NCI-H1436 (cell line): ENCODE results near the gene SLC38A10.
"Not testable (repeated sequence)": the region's sequence is repeated elsewhere in the genome, so short reads cannot be mapped to it uniquely, and the experiment has no call there.

Experiments
- DNase-seq: peaks from one replicate; lab custom pipeline; 2025; lab: John Stamatoyannopoulos, UW

SLC38A10 gene

DNA sequence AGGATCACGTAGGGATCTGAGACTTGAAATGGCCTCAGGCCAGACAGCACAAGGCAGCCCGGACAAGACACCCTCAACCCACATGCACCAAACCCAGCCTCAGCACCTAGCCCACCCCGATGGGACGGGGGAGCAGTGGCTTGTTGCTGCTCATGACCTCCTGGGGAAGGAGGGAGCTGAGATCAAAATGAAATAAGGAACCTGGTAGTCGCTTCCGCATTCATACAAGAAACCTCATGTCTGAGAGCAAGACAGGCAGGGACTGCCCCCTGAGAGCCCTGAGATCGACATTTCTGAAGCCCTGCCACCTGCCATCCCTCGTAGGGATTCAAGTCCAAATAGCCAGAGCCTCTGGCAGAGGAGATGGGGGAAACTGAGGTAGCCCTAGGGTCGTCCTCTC lies 66.7 kb downstream of the SLC38A10 start:
- no peak for DNase-seq

DNA sequence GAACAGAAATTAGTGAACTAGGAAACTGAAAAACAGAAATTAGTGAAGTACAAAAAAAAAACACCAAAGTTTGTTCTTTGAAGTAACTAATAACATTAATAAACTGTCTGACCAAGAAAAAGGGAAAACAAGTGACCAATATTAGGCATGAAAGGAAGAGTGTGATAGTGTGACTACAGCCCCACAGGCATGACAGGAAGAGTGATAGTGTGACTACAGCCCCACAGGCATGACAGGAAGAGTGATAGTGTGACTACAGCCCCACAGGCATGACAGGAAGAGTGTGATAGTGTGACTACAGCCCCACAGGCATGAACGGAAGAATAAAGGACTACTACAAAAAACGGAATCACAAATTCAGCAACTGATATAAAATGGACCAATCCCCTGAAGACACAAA lies 67.5 kb downstream of the SLC38A10 start:
- DNase-seq, result not testable (repeated sequence)

GRCh38 chr17:81223762-81224130 lies 71.4 kb downstream of the SLC38A10 start:
- peak; percentile 34 for DNase-seq

DNA sequence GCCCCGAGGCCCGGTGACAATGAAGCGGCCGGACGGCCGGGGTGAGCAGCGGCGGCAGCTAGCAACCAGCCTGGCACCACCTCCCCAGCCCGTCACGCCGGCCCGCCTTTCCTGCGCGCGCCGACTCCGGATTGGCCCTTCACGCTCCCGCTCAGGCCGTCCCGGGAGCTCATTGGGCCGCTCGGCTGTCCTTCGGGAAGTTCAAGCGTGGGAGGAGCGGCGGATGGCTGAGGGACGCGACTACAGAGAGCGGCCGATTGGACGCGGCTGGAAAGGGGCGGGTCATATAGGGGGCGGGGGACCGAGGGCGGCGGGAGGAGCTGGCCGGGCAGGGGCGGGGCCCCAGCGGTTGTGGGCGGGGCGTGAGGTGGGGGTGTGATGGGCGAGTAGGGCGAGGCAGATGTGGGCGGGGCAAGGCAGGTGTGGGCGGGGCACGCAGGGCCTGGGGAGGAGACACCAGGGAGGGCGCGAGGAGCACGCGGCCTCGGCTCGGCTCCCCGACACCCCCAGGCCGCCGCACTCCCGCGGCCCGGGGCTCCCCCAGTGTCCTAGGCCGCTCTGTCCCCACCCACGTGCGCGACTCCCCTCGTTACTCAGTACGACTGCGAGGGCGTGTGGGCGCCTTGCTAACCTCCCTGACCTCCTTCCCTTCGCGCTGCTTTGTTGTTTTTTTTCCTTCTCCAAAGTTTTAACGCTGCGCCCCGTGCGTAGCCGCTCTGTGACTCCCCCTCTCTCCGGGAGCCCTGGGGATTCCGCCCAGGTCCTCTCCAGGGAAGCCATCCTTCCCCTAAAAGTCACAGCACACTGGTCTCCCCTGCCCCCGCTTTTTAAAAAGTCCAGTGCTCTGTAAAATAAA lies 72.0 kb downstream of the SLC38A10 start, which contains the start of gene CEP131:
CEP131 (minus strand) TSS at position 60 of the 856 bp plus-strand sequence. CDS start 2,909 bp downstream, outside the sequence.
- DNase-seq, result peak; percentile 100

DNA sequence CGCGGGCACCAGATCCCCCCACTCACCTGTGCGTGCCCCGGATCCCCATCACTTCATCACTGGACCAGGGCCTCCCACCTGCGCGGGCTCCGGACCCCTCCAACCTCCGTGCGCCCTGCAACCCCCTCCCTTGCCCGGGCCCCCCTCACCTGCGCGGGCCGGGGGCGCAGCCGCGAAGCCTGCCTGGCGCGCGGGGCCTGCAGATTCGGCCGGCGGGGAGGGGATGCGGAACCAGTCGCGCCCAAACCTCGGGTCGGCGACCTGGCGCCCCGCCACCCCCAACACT lies 72.5 kb downstream of the SLC38A10 start:
- no peak for DNase-seq

GRCh38 chr17:81221842-81222619 lies 73.1 kb downstream of the SLC38A10 start:
- DNase-seq, result no peak

GRCh38 chr17:81221371-81221841 lies 73.7 kb downstream of the SLC38A10 start:
- DNase-seq, result no peak

DNA sequence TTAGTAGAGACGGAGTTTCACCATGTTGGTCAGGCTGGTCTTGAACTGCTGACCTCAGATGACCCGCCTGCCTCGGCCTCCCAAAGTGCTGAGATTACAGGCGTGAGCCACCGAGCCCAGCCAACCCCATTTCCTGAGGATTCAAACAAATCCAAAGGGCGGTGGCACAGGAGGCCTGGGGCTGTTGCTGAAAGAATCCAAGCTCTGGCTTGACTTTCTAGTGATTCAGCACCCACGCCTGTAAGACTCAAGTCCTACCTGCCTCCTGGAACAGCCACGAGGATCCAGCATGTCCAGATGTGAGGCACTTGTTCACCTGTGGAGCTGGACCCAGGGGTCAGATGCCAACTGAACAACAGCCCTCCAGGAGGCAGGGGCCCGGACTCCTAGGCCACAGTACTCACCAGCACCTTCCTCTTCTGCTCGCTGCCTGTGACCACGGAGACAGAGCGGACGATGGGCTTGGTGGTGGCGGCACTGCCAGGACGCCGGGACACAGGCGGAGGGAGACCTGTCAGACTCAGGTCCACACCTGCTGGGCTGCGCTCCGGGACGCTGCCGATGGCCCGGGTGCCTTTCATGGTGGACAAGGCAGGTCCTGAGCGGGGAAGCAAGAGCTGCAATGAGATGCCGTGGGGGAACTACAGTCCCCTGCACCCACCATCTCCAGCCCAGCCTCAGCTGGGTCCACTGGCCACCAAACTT lies 75.5 kb downstream of the SLC38A10 start:
- DNase-seq, result no peak

- no peak for DNase-seq
Measured at GRCh38 chr17:81218991-81219390, 76.1 kb downstream of the SLC38A10 start.

- no peak for DNase-seq
Measured at GRCh38 chr17:81218459-81218858, 76.6 kb downstream of the SLC38A10 start.

DNA sequence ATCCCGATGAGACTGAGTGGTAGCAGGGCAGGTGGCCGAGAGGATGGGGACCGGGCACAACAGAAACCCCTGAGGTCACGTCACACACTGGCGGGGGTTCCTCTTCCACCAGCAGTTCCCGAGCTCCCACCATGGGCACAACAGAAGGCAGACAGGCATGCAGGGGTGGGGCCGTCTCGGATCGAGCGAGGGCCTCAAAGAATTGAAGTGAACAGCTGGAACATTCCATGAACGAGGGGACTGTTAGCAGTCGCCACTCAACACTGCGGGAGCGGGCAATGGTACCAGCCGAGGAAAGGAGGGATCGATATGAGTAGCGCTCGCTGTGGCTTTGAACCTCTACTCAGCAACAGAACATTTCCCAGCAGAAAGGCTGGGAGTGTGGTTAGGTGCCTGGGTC lies 77.6 kb downstream of the SLC38A10 start:
- DNase-seq, result no peak

DNA sequence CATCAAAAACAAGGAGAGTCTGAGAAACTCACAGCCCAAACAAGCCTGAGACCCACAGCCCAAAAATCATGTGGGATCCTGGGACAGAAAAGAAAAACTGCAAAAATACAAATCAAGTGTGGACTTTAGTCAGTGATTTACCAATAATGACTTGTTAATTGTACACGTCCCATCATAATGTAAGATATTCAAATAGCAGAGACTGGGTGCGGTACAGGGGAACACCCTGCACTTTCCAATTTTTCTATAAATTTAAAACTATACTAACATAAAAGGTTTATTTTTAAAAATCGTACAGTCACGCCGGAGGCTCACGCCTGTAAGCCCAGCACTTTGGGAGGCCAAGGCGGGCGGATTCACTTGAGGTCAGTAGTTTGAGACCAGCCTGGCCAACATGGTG lies 81.1 kb downstream of the SLC38A10 start:
- no peak for DNase-seq

DNA sequence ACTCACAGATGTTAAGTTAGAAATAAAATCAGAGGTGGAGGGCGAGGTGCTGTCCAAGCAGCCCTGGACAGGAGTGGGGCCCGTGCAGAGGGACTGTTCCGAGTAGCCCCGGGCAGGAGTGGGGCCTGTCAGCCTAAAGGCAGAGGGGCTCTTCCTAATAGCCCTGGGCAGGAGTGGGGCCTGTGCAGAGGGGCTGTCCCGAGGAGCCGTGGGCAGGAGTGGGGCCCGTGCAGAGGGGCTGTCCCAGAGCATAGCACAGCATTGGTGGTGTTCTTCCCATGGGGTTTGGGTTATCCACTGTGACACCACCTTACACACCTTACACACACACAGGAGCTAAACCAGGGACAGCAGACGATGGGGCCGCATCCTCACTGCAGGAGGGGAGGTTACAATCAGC lies 82.7 kb downstream of the SLC38A10 start:
- DNase-seq, result no peak

GRCh38 chr17:81210868-81211267 lies 84.2 kb downstream of the SLC38A10 start:
- DNase-seq, result no peak

DNA sequence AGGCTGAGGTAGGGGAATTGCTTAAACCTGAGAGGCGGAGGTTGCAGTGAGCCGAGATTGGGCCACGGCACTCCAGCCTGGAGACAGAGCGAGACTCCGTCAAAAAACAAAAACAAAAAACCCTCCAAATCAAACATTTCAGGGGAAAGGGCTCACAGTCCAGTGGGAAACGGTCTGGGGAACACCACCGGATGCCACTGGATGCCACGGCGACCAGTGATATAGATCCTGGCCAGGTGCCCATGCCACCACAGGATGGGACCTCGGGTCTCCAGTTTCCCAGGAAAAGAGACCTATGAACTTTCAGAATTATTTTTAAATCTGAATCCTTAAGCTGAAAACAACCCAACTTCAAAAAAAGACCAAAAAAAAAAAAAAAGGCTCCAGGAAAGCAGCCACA lies 84.6 kb downstream of the SLC38A10 start:
- no peak for DNase-seq

DNA sequence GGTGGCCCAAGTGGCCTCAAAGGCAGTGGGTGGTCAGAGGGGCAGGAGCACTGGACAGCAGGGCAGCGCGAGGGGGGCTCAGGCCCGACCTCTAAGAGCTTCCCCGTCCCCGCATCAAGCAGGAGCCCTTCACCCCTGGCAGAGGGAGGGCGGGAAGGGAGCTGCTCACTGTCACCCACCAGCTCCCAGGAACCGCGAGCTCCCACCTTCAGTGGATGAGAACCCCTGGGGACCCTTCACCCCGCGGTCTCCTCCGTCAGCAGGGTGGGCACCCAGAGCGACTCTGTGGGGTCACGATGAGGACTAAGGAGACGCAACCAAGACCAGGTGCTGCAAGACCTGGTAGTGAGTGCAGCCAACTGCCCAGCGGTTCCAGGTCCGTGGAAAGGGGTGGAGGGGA lies 86.0 kb downstream of the SLC38A10 start:
- no peak for DNase-seq

DNA sequence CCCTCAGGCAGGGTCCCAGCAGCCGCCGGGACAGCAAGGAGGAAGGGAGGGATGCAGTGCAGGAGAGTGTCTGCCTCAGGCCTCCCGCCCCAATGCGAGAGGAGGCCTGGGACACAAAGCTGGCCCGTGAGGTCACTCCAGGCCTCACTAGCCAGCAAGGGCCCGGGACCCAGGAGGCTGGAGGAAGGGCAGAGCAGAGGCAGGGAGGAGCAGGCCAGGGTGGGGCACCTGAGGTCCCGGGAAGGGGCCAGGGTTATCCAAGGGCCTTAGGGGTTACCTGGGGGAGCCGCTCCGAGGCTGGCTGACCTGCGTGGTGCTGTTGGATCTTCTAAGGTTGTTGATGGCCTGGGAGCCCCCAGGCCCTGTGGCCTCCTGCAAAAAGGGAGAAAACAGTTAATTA lies 86.5 kb downstream of the SLC38A10 start:
- no peak for DNase-seq

DNA sequence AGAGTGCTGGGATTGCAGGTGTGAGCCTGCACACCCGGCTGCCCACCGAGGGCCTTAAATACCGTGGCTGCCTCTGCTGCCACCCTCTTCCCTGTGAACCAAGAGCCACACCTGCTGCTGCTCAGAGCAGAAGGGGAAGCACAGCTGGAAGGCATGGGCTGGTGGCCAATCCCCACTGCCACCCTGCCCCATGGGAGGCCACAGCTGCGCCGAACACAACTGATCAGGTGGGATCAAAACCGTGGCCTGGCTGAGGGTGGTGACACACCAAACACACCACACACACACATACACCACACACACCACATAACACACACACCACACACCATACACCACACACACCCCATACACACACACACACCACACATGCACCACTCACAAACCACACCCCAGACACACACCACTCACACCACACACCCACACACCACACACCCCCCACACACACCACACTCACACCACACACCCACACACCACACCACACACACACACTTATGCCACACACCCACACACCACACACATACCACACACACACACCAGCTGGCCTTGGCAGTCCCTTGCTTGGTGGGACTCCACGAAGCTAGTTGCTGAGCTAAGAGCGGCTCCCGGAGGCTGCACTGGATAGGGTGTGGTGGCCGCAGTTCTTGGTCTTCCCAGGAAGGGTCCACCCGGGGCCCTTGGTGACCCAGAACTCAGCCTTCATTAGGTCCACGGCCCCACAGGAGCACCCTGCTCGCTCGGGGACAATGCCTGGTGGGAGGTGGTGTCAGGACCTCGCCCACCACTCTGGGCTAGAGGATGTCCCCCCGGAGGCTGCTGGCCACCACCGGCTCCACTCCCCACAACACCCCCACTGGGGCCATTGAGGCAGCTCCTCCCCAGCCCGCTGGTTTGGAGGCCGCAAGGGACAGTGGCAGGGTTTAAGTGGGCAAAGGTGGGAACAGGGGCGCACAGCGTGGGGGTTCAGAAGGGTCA lies 87.2 kb downstream of the SLC38A10 start:
- no peak for DNase-seq

- no peak for DNase-seq
Measured at GRCh38 chr17:81206657-81207056, 88.5 kb downstream of the SLC38A10 start.

DNA sequence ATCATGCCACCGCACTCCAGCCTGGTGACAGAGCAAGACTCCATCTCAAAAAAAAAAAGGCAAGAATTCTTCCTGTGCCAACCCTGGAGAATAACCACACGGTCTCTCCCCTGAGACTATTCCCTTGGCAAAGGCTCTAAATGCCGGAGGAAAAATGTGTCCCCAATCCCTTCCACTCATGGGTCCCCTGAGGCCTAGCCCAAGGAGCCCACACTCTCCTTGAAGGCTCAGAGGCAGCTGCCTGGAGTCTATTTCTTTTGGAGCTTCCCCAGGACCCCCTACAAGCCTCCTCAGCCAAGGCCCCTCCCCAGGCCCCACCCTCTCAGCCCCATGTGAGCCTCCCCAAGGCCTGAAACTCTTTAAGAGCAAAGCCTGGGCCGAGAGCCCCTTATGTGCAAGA lies 88.9 kb downstream of the SLC38A10 start:
- DNase-seq, result no peak

DNA sequence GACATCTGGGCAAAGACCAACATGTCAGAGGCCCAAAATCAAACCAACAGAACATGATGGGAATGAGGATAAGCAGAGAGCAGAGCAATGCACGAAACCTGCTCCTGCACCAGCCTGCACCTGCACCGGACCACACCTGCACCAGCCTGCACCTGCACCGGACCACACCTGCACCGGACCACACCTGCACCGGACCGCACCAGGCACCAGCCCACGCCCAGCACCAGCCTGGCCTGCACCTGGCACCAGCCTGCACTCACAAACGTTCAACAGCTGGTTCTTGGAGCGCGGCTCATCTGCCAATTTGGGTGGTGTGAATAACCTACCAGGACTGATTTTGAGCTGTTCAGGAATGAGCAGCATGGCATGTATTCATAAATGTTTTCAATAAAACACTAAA lies 90.5 kb downstream of the SLC38A10 start:
- no peak for DNase-seq

DNA sequence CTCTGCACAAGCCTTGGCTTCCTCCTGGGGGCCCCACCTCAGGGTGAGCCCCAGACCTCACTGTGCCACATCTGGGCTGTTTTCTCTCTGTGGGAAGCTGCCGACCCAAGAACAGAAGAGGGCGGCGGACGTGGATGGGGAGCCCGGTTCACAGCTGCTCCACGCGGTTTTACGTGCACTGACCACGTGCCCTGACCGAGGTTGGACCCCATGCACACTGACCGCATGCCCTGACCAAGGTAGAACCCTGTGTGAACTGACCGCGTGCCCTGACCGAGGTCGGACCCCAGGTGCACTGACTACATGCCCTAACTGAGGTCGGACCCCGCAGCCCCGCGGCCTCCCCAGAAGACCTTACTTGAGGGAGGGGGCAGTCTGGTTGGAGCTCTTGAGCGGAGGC lies 92.0 kb downstream of the SLC38A10 start:
- no peak for DNase-seq
